Liver (tissue), 9 donors: ENCODE measurements around the gene BHLHA15. TPM values are rescaled to one million over a fixed set of nuclear protein-coding genes. Genes with fewer than 3 reads are reported as not detected.
A peak's percentile ranks its signal among the peaks of the same experiment; 100 is the strongest.

ENCODE experiments used
- DNase-seq: peaks from one replicate; pipeline ENCODE4 v3.0.0-alpha.2; 2017; ENCODE audit warnings: low spot score
- H3K27ac ChIP-seq, 2 donors: one replicate each; pipeline ENCODE4 v1.7.0; 2013; ENCODE audit warnings: inconsistent platforms in 2 of 2, low read length in 2 of 2, control low read depth in 1 of 2, low read depth in 1 of 2, mild to moderate bottlenecking in 1 of 2
- H3K27me3 ChIP-seq, 4 donors: one replicate each; pipeline versions ENCODE4 v1.6.1 to v1.7.0; 2013; ENCODE audit warnings: low read length in 3 of 4, inconsistent platforms in 1 of 4, mild to moderate bottlenecking in 1 of 4, moderate library complexity in 1 of 4; ENCODE audit not compliant: control insufficient read depth in 4 of 4, insufficient read depth in 4 of 4
- H3K36me3 ChIP-seq, 4 donors: one replicate each; pipeline versions ENCODE4 v1.6.1 to v1.7.0; 2013; ENCODE audit warnings: low read length in 3 of 4, mild to moderate bottlenecking in 3 of 4, low read depth in 1 of 4, moderate library complexity in 1 of 4; ENCODE audit not compliant: control insufficient read depth in 4 of 4, insufficient read depth in 3 of 4
- H3K4me1 ChIP-seq, 4 donors: one replicate each; pipeline versions ENCODE4 v1.6.1 to v1.7.0; 2013; ENCODE audit warnings: low read length in 3 of 4, mild to moderate bottlenecking in 3 of 4, moderate library complexity in 1 of 4; ENCODE audit not compliant: control insufficient read depth in 4 of 4, insufficient read depth in 4 of 4
- H3K4me3 ChIP-seq, 3 donors: one replicate each; pipeline versions ENCODE4 v1.6.1 to v1.7.0; 2013; ENCODE audit warnings: low read length in 3 of 3, control low read depth in 1 of 3, low read depth in 1 of 3, mild to moderate bottlenecking in 1 of 3
- H3K9ac ChIP-seq, 2 donors: one replicate each; pipeline ENCODE4 v1.7.0; 2013; ENCODE audit warnings: low read length in 2 of 2, mild to moderate bottlenecking in 2 of 2, moderate library complexity in 2 of 2, control low read depth in 1 of 2, low read depth in 1 of 2
- H3K9me3 ChIP-seq, 4 donors: one replicate each; pipeline versions ENCODE4 v1.6.1 to v1.7.0; 2013; ENCODE audit warnings: low read length in 3 of 4; ENCODE audit not compliant: control insufficient read depth in 4 of 4
- EGR1 ChIP-seq, 2 donors: IDR thresholded peaks; 2 replicates each; pipeline ENCODE4 v1.6.1; 2016 to 2018; ENCODE audit warnings: antibody characterized with exemption in 2 of 2, low read depth in 2 of 2
- FOXA1 ChIP-seq: IDR thresholded peaks from 2 replicates; pipeline ENCODE4 v1.6.1; 2016; ENCODE audit warnings: antibody characterized with exemption
- FOXA2 ChIP-seq: IDR thresholded peaks from 2 replicates; pipeline ENCODE4 v1.6.1; 2016; ENCODE audit warnings: antibody characterized with exemption
- GABPA ChIP-seq, 2 donors: IDR thresholded peaks in 1 of 2; conservative IDR thresholded peaks in 1 of 2; 2 replicates each; pipeline ENCODE4 v1.6.1; 2016; ENCODE audit warnings: antibody characterized with exemption in 2 of 2, mild to moderate bottlenecking in 1 of 2, moderate library complexity in 1 of 2
- HNF4A ChIP-seq, 2 donors: conservative IDR thresholded peaks; 2 replicates each; pipeline ENCODE4 v1.6.1; 2016; ENCODE audit warnings: antibody characterized with exemption in 2 of 2, mild to moderate bottlenecking in 2 of 2
- HNF4G ChIP-seq: IDR thresholded peaks from 2 replicates; pipeline ENCODE4 v1.6.1; 2016; ENCODE audit warnings: antibody characterized with exemption
- JUND ChIP-seq, 2 donors: IDR thresholded peaks; 2 replicates each; pipeline ENCODE4 v1.6.1; 2016; ENCODE audit warnings: antibody characterized with exemption in 2 of 2
- NR2F2 ChIP-seq: IDR thresholded peaks from 2 replicates; pipeline ENCODE4 v1.6.1; 2016; ENCODE audit warnings: antibody characterized with exemption
- RAD21 ChIP-seq, 2 donors: IDR thresholded peaks; 2 replicates each; pipeline ENCODE4 v1.6.1; 2016; ENCODE audit warnings: antibody characterized with exemption in 2 of 2, mild to moderate bottlenecking in 2 of 2
- RXRA ChIP-seq, 2 donors: IDR thresholded peaks; 2 replicates each; pipeline ENCODE4 v1.6.1; 2017 to 2018; ENCODE audit warnings: antibody characterized with exemption in 2 of 2, mild to moderate bottlenecking in 1 of 2
- TAF1 ChIP-seq: conservative IDR thresholded peaks from 2 replicates; pipeline ENCODE4 v1.6.1; 2016; ENCODE audit warnings: antibody characterized with exemption, mild to moderate bottlenecking
- WGBS: extraction: QIAGEN DNeasy Blood & Tissue Kit; methylation state at CpG from one replicate; pipeline ENCODE4 v1.1.7; 2013; 5-methylcytosine and 5-hydroxymethylcytosine counted together
- polyA plus RNA-seq, 2 donors: library from polyadenylated mRNA; stranded (reverse) in 1 of 2; unstranded in 1 of 2; fragments of 200-250 nt in 1 of 2; fragments of >200 nt in 1 of 2; fragmentation: Nextera tagmentation in 1 of 2; extraction: Ambion mirVana in 1 of 2; gene quantifications; one replicate each; pipeline versions ENCODE4 v1.2.1 to v1.2.3, GENCODE V29; 2013 to 2015
- total RNA-seq, 2 donors: library from RNA; depleted of rRNA; stranded (reverse); fragments of >200 nt; gene quantifications; one replicate each; pipeline ENCODE4 v1.2.3, GENCODE V29; 2014
- TF ChIP-seq, protein P1 (sequence below): fragments of 150-350 bp; IDR thresholded peaks from 2 replicates; pipeline ENCODE4 v1.5.1; 2017; ENCODE audit warnings: improper control_type of control experiment, low read depth, low read length; ENCODE audit not compliant: missing input control
- TF ChIP-seq, protein P2 (sequence below): IDR thresholded peaks from 2 replicates; pipeline ENCODE4 v1.6.1; 2016; ENCODE audit warnings: antibody characterized with exemption
- TF ChIP-seq, protein P3 (sequence below): IDR thresholded peaks from 2 replicates; pipeline ENCODE4 v1.6.1; 2016; ENCODE audit warnings: antibody characterized with exemption
- donor health status: healthy.
- donor health status: healthy.
- donor health status: healthy.
- donor health status: healthy.
- donor health status: healthy.

Gene BHLHA15
- total and polyA plus RNA-seq, 4 donors: 1.0 to 28.9 (median 7.6) TPM

DNA sequence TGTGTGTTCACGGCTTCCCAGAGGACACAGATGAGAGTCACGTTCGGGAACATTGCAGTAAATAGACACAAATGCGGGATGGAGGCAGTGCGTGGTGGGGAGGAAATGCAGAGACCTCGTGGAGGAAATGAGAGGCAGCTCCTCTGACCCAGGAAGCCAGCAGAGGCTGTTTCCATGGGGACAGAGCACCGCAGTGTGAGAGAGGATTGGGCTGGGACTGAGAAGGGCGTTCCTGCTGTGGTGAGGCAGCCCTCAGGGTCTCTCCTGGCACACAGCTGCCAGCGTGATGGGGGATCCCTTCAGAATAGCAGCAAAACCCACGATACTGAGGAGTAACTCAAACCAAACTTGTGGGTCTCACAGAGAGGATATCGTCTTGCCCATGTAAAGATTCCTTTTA, 21.7 kb upstream of the BHLHA15 start (continued):
- TF ChIP-seq, protein P1, sequence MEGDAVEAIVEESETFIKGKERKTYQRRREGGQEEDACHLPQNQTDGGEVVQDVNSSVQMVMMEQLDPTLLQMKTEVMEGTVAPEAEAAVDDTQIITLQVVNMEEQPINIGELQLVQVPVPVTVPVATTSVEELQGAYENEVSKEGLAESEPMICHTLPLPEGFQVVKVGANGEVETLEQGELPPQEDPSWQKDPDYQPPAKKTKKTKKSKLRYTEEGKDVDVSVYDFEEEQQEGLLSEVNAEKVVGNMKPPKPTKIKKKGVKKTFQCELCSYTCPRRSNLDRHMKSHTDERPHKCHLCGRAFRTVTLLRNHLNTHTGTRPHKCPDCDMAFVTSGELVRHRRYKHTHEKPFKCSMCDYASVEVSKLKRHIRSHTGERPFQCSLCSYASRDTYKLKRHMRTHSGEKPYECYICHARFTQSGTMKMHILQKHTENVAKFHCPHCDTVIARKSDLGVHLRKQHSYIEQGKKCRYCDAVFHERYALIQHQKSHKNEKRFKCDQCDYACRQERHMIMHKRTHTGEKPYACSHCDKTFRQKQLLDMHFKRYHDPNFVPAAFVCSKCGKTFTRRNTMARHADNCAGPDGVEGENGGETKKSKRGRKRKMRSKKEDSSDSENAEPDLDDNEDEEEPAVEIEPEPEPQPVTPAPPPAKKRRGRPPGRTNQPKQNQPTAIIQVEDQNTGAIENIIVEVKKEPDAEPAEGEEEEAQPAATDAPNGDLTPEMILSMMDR: no peak
- TF ChIP-seq RAD21 (IDR thresholded peaks at IDR 0.05) (no peak), GABPA (IDR thresholded peaks at IDR 0.05 in 1 of 2, conservative IDR thresholded peaks at IDR 0.05 in 1 of 2) (no peak), EGR1 (IDR thresholded peaks at IDR 0.05; ENCODE audit: low read depth in 2 of 2) (no peak), JUND (IDR thresholded peaks at IDR 0.05) (no peak), RXRA (IDR thresholded peaks at IDR 0.05) (no peak)

DNA sequence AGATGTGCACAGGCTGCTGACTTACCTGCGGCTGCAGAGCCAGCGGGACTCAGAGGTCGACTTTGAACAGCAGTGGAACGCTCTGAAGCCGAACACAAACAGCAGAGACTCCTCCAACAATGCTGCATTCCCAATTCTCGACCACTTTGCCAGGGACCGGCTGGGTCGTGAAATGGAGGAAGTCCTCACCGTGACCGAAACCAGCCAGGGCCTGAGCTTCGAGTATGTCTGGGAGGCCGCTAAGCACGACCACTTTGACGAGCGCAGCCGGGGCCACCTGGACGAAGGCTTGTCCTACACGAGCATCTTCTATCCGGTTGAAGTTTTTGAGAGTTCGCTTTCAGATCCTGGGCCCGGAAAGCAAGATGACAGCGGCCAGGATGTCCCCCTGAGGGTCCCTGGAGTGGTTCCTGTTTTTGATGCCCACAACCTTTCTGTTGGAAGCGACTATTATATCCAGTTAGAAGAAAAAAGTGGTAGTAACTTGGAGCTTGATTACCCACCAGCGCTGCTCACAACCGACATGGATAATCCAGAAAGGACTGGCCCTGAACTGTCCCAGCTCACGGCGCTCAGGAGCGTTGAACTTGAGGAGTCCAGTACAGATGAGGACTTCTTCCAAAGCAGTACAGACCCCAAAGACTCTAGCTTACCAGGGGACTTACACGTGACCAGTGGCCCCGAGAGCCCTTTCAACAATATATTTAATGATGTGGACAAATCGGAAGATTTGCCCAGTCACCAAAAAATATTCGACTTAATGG, 19.4 kb upstream of the BHLHA15 start:
- H3K4me3 ChIP-seq: no peak overlapping the region
- no peaks in the 10 kb centered on the region for H3K4me1 ChIP-seq
- no peaks in the 10 kb centered on the region for H3K27me3 ChIP-seq
- TF ChIP-seq RAD21 (IDR thresholded peaks at IDR 0.05) (no peak), TAF1 (no peak), HNF4A (conservative IDR thresholded peaks at IDR 0.05) (no peak), EGR1 (IDR thresholded peaks at IDR 0.05; ENCODE audit: low read depth in 2 of 2) (no peak)
- TF ChIP-seq, protein P2, sequence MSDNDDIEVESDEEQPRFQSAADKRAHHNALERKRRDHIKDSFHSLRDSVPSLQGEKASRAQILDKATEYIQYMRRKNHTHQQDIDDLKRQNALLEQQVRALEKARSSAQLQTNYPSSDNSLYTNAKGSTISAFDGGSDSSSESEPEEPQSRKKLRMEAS: no peak
- TF ChIP-seq, protein P1: no peak
- no peak overlapping the region for H3K27ac ChIP-seq
- H3K36me3 ChIP-seq: peaks cover 17 to 50% (median 32%) of the 10 kb centered on the region in 4 donors
- no peak overlapping the region for H3K9ac ChIP-seq
- 97% methylated on average over 32 of the region's 32 CpGs for WGBS
- DNase-seq: peak; percentile 21
- no peaks in the 10 kb centered on the region for H3K9me3 ChIP-seq

DNA sequence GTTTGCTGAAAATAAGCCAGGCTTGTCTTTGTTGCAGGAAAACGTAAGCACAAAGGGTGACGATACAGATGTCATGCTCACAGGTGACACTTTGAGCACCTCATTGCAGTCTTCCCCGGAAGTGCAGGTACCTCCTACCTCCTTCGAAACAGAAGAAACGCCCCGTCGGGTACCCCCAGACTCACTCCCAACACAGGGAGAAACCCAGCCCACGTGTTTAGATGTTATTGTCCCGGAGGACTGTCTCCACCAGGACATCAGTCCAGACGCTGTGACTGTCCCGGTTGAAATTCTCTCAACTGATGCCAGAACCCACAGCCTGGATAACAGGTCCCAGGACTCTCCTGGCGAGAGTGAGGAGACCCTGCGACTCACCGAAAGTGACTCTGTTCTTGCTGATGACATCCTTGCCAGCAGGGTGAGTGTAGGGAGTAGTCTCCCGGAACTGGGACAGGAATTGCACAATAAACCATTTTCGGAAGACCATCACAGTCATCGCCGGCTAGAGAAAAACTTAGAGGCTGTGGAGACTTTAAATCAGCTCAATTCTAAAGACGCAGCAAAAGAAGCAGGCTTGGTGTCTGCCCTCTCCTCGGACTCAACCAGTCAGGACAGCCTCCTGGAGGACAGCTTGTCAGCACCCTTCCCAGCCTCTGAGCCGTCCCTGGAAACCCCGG, 18.3 kb upstream of the BHLHA15 start:
- DNase-seq: no peak
- no peaks in the 10 kb centered on the region for H3K4me1 ChIP-seq
- no peak overlapping the region for H3K9ac ChIP-seq
- WGBS: 93% methylated on average over 22 of the region's 22 CpGs
- H3K27ac ChIP-seq: no peak overlapping the region
- H3K4me3 ChIP-seq: no peak overlapping the region
- no peaks in the 10 kb centered on the region for H3K9me3 ChIP-seq
- no peaks in the 10 kb centered on the region for H3K27me3 ChIP-seq
- H3K36me3 ChIP-seq: peaks cover 15 to 51% (median 31%) of the 10 kb centered on the region in 4 donors
- no peak for TF ChIP-seq FOXA2
- TF ChIP-seq, protein P3, sequence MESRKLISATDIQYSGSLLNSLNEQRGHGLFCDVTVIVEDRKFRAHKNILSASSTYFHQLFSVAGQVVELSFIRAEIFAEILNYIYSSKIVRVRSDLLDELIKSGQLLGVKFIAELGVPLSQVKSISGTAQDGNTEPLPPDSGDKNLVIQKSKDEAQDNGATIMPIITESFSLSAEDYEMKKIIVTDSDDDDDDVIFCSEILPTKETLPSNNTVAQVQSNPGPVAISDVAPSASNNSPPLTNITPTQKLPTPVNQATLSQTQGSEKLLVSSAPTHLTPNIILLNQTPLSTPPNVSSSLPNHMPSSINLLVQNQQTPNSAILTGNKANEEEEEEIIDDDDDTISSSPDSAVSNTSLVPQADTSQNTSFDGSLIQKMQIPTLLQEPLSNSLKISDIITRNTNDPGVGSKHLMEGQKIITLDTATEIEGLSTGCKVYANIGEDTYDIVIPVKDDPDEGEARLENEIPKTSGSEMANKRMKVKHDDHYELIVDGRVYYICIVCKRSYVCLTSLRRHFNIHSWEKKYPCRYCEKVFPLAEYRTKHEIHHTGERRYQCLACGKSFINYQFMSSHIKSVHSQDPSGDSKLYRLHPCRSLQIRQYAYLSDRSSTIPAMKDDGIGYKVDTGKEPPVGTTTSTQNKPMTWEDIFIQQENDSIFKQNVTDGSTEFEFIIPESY: no peak
- no peak for TF ChIP-seq RAD21 (IDR thresholded peaks at IDR 0.05)
- no peak for TF ChIP-seq HNF4A (conservative IDR thresholded peaks at IDR 0.05)
- no peak for TF ChIP-seq FOXA1
- TF ChIP-seq NR2F2: no peak
- TF ChIP-seq HNF4G: no peak
- no peak for TF ChIP-seq GABPA (IDR thresholded peaks at IDR 0.05 in 1 of 2, conservative IDR thresholded peaks at IDR 0.05 in 1 of 2)
- TF ChIP-seq EGR1 (IDR thresholded peaks at IDR 0.05; ENCODE audit: low read depth in 2 of 2): no peak
- TF ChIP-seq, protein P1: no peak
- no peak for TF ChIP-seq JUND (IDR thresholded peaks at IDR 0.05)
